Epidermal melanocyte (primary cell): ENCODE results near the gene SCD.
"Not testable (repeated sequence)": the region's sequence is repeated elsewhere in the genome, so short reads cannot be mapped to it uniquely, and the experiment has no call there.

Source experiments
- DNase-seq: peaks from one replicate; pipeline ENCODE4 v3.0.0; 2011; ENCODE audit warnings: low spot score; ENCODE audit not compliant: insufficient read length

The SCD gene

GRCh38 chr10:100362570-100363496 is 15.8 kb downstream of the SCD start:
- DNase-seq: no peak

- no peak for DNase-seq
These were observed 17.1 kb downstream of the SCD start for GRCh38 chr10:100364175-100364574.

- DNase-seq: no peak
These were observed 17.8 kb downstream of the SCD start for GRCh38 chr10:100364735-100365391.

GRCh38 chr10:100368721-100369120 is 21.7 kb downstream of the SCD start:
- no peak for DNase-seq

- peak; percentile 79 for DNase-seq
These were observed 23.9 kb downstream of the SCD start for GRCh38 chr10:100370714-100371481.

- no peak for DNase-seq
These were observed 24.5 kb downstream of the SCD start for GRCh38 chr10:100371482-100372027.

GRCh38 chr10:100372415-100373297 is 25.6 kb downstream of the SCD start:
- no peak for DNase-seq

- peak; percentile 92 for DNase-seq
These were observed 26.5 kb downstream of the SCD start for GRCh38 chr10:100373298-100374199.

GRCh38 chr10:100374200-100374655 is 27.2 kb downstream of the SCD start:
- peak; percentile 31 for DNase-seq

- DNase-seq: not testable (repeated sequence)
These were observed 27.8 kb downstream of the SCD start for GRCh38 chr10:100374677-100375353.

- not testable (repeated sequence) for DNase-seq
These were observed 29.6 kb downstream of the SCD start for GRCh38 chr10:100376656-100377055.

GRCh38 chr10:100377830-100378229 is 30.8 kb downstream of the SCD start:
- DNase-seq: no peak

GRCh38 chr10:100380400-100380799 is 33.4 kb downstream of the SCD start:
- no peak for DNase-seq

- no peak for DNase-seq
These were observed 35.5 kb downstream of the SCD start for GRCh38 chr10:100382553-100382952.

GRCh38 chr10:100383251-100383650 is 36.2 kb downstream of the SCD start:
- DNase-seq: no peak

- no peak for DNase-seq
These were observed 44.4 kb downstream of the SCD start for GRCh38 chr10:100391163-100392002.

- DNase-seq: no peak
These were observed 45.6 kb downstream of the SCD start for GRCh38 chr10:100392686-100393003.

GRCh38 chr10:100395626-100396025 is 48.6 kb downstream of the SCD start:
- DNase-seq: no peak
